Measurements from ENCODE around the gene SLC22A3. TPM values are rescaled to one million over a fixed set of nuclear protein-coding genes. Genes with fewer than 3 reads are reported as not detected.

The SLC22A3 gene
- total RNA-seq, 3 donors from 2014 or later = 1.4 to 7.3 (median 1.6) TPM

- intact Hi-C loops (cut with DNase I, micrococcal nuclease) = no loop called here
- no peak for DNase-seq
- H3K9me3 ChIP-seq = no peaks in the 10 kb centered on the region
- H3K4me1 ChIP-seq (ENCODE audit: low read depth) = peaks cover 7% of the 10 kb centered on the region
- no peaks in the 10 kb centered on the region for H3K36me3 ChIP-seq (ENCODE audit: low read depth)
- no peak for TF ChIP-seq CTCF (IDR thresholded peaks at IDR 0.05)
- H3K4me3 ChIP-seq = no peak overlapping the region
- ATAC-seq = no peak
Measured at GRCh38 chr6:160393891-160394653, 45.9 kb downstream of the SLC22A3 start.

GRCh38 chr6:160394654-160395035 is 46.5 kb downstream of the SLC22A3 start:
- no peak for ATAC-seq

GRCh38 chr6:160395187-160395586 is 47.0 kb downstream of the SLC22A3 start:
- ATAC-seq = no peak
- intact Hi-C loops (cut with DNase I, micrococcal nuclease) = no loop called here

More at GRCh38 chr6:160394654-160395035, 46.5 kb downstream of the SLC22A3 start:
- intact Hi-C loops (cut with DNase I, micrococcal nuclease) = no loop called here
- Histone ChIP-seq H3K4me3 (no peak overlapping the region), H3K36me3 (ENCODE audit: low read depth) (no peaks in the 10 kb centered on the region), H3K4me1 (ENCODE audit: low read depth) (peaks cover 7% of the 10 kb centered on the region), H3K9me3 (no peaks in the 10 kb centered on the region)
- no peak for TF ChIP-seq CTCF (IDR thresholded peaks at IDR 0.05)
- DNase-seq = no peak

GRCh38 chr6:160396292-160396691 is 48.1 kb downstream of the SLC22A3 start:
- Histone ChIP-seq H3K4me1 (ENCODE audit: low read depth) (peaks cover 7% of the 10 kb centered on the region), H3K4me3 (no peak overlapping the region), H3K9me3 (no peaks in the 10 kb centered on the region), H3K36me3 (ENCODE audit: low read depth) (no peaks in the 10 kb centered on the region)
- TF ChIP-seq CTCF (IDR thresholded peaks at IDR 0.05) = no peak
- DNase-seq = no peak
- intact Hi-C loops (cut with DNase I, micrococcal nuclease) = no loop called here
- no peak for ATAC-seq

More at GRCh38 chr6:160395187-160395586, 47.0 kb downstream of the SLC22A3 start:
- peaks cover 7% of the 10 kb centered on the region for H3K4me1 ChIP-seq (ENCODE audit: low read depth)
- H3K9me3 ChIP-seq = no peaks in the 10 kb centered on the region
- H3K36me3 ChIP-seq (ENCODE audit: low read depth) = no peaks in the 10 kb centered on the region
- no peak overlapping the region for H3K4me3 ChIP-seq
- no peak for TF ChIP-seq CTCF (IDR thresholded peaks at IDR 0.05)
- DNase-seq = no peak

- Histone ChIP-seq H3K36me3 (ENCODE audit: low read depth) (no peaks in the 10 kb centered on the region), H3K4me3 (no peak overlapping the region), H3K9me3 (no peaks in the 10 kb centered on the region), H3K4me1 (ENCODE audit: low read depth) (no peaks in the 10 kb centered on the region)
- ATAC-seq (no peak), DNase-seq (no peak)
- intact Hi-C loops (cut with DNase I, micrococcal nuclease) = no loop called here
- TF ChIP-seq CTCF (IDR thresholded peaks at IDR 0.05) = no peak
Measured at GRCh38 chr6:160398674-160399271, 50.6 kb downstream of the SLC22A3 start.
